Right lobe of liver (tissue), 6 donors: ENCODE data around the gene SLC50A1. TPM values are rescaled to one million over a fixed set of nuclear protein-coding genes. Genes with fewer than 3 reads are reported as not detected.

Experiments
- ATAC-seq, 4 donors: fragments of 200-7000 bp; cut with Tn5 transposase; one replicate each; pipeline ENCODE4 v1.9.1; 2020; ENCODE audit warnings: mild to moderate bottlenecking in 4 of 4, moderate library complexity in 4 of 4
- DNase-seq, 3 donors: peaks; one replicate each; pipeline ENCODE4 v3.0.0-alpha.2; 2020
- H3K27ac ChIP-seq, 3 donors: fragments of 200-600 bp; one replicate each; pipeline ENCODE4 v1.8.0; 2022
- H3K27me3 ChIP-seq, 2 donors: fragments of 200-600 bp; one replicate each; pipeline ENCODE4 v1.8.0; 2022
- H3K36me3 ChIP-seq, 4 donors: fragments of 200-600 bp; sonication (generic) in 1 of 4; one replicate each; pipeline versions ENCODE4 v1.5.1 to v1.8.0; 2017 to 2022; ENCODE audit warnings: control low read depth in 1 of 4
- H3K4me1 ChIP-seq, 4 donors: fragments of 200-600 bp; sonication (generic) in 1 of 4; one replicate each; pipeline versions ENCODE4 v1.5.1 to v1.8.0; 2017 to 2022; ENCODE audit warnings: control low read depth in 1 of 4
- H3K4me3 ChIP-seq, 3 donors: fragments of 200-600 bp; one replicate each; pipeline ENCODE4 v1.8.0; 2022
- H3K9me3 ChIP-seq, 4 donors: fragments of 200-600 bp; sonication (generic) in 1 of 4; one replicate each; pipeline versions ENCODE4 v1.5.1 to v1.8.0; 2017 to 2022; ENCODE audit warnings: control low read depth in 1 of 4
- CTCF ChIP-seq, 4 donors: fragments of 200-600 bp in 3 of 4; fragments of 450-650 bp in 1 of 4; IDR thresholded peaks; one replicate each; pipeline versions ENCODE4 v1.5.1 to v1.8.0; 2016 to 2022; ENCODE audit warnings: antibody characterized with exemption in 4 of 4, mild to moderate bottlenecking in 2 of 4
- POLR2A ChIP-seq: fragments of 450-650 bp; IDR thresholded peaks from one replicate; pipeline ENCODE4 v1.6.1; 2017; ENCODE audit warnings: antibody characterized with exemption, mild to moderate bottlenecking
- WGBS: methylation state at CpG from one replicate; pipeline ENCODE4 v1.1.6; 2018; ENCODE audit warnings: low coverage, low lambda C conversion rate; ENCODE audit not compliant: insufficient coverage; ENCODE audit errors: missing lambda C conversion rate; 5-methylcytosine and 5-hydroxymethylcytosine counted together
- intact Hi-C, 2 donors: fragments of 100-400 bp; cut with DNase I; formaldehyde crosslinking; loops; one replicate each; pipeline versions ENCODE4 v1.11.2 to v1.14.1; 2022
- total RNA-seq, 6 experiments: library from RNA; depleted of rRNA in 2 of 6; stranded (reverse); fragments of >200 nt in 2 of 6; fragmentation: NEBNext Ultra II Directional in 3 of 6; extraction: Animal tissue kit (Norgen Biotek cat#: 25700) in 3 of 6; gene quantifications; one replicate each; pipeline versions ENCODE4 v1.1.0 to v1.2.4, GENCODE V29; 2016 to 2023
- donor health status: DM: no; HTN: yes; CAD: no.
- donor health status: DM: no; HTN: no; CAD: no.
- donor health status: DM: no; HTN: no; CAD: no.
- donor health status: DM: no; HTN: yes; CAD: no.
- donor health status: DM: no; HTN: yes; CAD: no.

The SLC50A1 gene
- total RNA-seq, 6 experiments from 2014 or later: 16.2 to 28.1 (median 24.4) TPM

GRCh38 chr1:155128755-155129473 lies 6.7 kb upstream of the SLC50A1 start:
- no peak for TF ChIP-seq CTCF (IDR thresholded peaks at IDR 0.05)
- peak; percentile 67 for TF ChIP-seq POLR2A
- intact Hi-C loops: no loop called here
- Histone ChIP-seq H3K9me3 (no peaks in the 10 kb centered on the region), H3K36me3 (peaks cover 0 to 50% (median 22%) of the 10 kb centered on the region in 4 donors), H3K27ac (peak overlapping the region; percentile 97 to 100 (median 99)), H3K27me3 (no peaks in the 10 kb centered on the region), H3K4me1 (peaks cover 0 to 50% (median 15%) of the 10 kb centered on the region in 4 donors), H3K4me3 (peak overlapping the region; percentile 84 to 96 (median 95))
- WGBS: 3% methylated on average over 6 of the region's 14 CpGs
- DNase-seq (peak; percentile 63 to 92 (median 90)), ATAC-seq (peak in 3 of 4 donors; percentile 0 to 22 (median 4))

GRCh38 chr1:155130272-155131006 lies 5.2 kb upstream of the SLC50A1 start:
- intact Hi-C loops: no loop called here
- Histone ChIP-seq H3K4me3 (peak overlapping the region; percentile 84 to 96 (median 95)), H3K4me1 (peaks cover 0 to 45% (median 15%) of the 10 kb centered on the region in 4 donors), H3K9me3 (no peaks in the 10 kb centered on the region), H3K27ac (peak overlapping the region; percentile 97 to 100 (median 99)), H3K27me3 (no peaks in the 10 kb centered on the region), H3K36me3 (peaks cover 0 to 54% (median 31%) of the 10 kb centered on the region in 4 donors)
- ATAC-seq (no peak), DNase-seq (no peak)
- WGBS: 14% methylated on average over 6 of the region's 6 CpGs
- no peak for TF ChIP-seq CTCF (IDR thresholded peaks at IDR 0.05)
- TF ChIP-seq POLR2A: no peak

GRCh38 chr1:155131285-155131684 lies 4.4 kb upstream of the SLC50A1 start:
- no peak for ATAC-seq
- intact Hi-C loops: no loop called here
- H3K36me3 ChIP-seq: peaks cover 0 to 54% (median 31%) of the 10 kb centered on the region in 4 donors
- no peaks in the 10 kb centered on the region for H3K27me3 ChIP-seq
- H3K27ac ChIP-seq: peak overlapping the region; percentile 97 to 100 (median 99)
- no peak for TF ChIP-seq POLR2A
- TF ChIP-seq CTCF (IDR thresholded peaks at IDR 0.05): no peak
- no peaks in the 10 kb centered on the region for H3K9me3 ChIP-seq
- peaks cover 0 to 41% (median 15%) of the 10 kb centered on the region in 4 donors for H3K4me1 ChIP-seq
- H3K4me3 ChIP-seq: peak overlapping the region; percentile 84 to 96 (median 95)
- WGBS: 0% methylated on average over 2 of the region's 8 CpGs
- peak; percentile 58 to 84 (median 81) for DNase-seq

- WGBS: 20% methylated on average over 2 of the region's 2 CpGs
- H3K36me3 ChIP-seq: peaks cover 0 to 54% (median 31%) of the 10 kb centered on the region in 4 donors
- H3K4me1 ChIP-seq: peaks cover 0 to 41% (median 15%) of the 10 kb centered on the region in 4 donors
Observed at GRCh38 chr1:155131856-155132255, 3.8 kb upstream of the SLC50A1 start.

More at GRCh38 chr1:155131856-155132255, 3.8 kb upstream of the SLC50A1 start:
- Histone ChIP-seq H3K27ac (peak overlapping the region; percentile 97 to 100 (median 99)), H3K9me3 (no peaks in the 10 kb centered on the region), H3K27me3 (no peaks in the 10 kb centered on the region), H3K4me3 (peak overlapping the region; percentile 84 to 96 (median 95))
- TF ChIP-seq POLR2A: no peak
- peak in 1 of 3 donors; percentile 38 for DNase-seq
- no peak for ATAC-seq
- intact Hi-C loops: no loop called here
